HepG2 (cell line): ENCODE measurements around the gene KLHDC7A.

Experiments used
- BHLHE40 ChIP-seq: IDR thresholded peaks from 2 replicates; pipeline ENCODE4 v1.6.1; 2011; ENCODE audit warnings: low read length, improper control_type of control experiment
- CREM ChIP-seq, 2 experiments: sonication (generic) in 1 of 2; formaldehyde crosslinking in 1 of 2; IDR thresholded peaks; 2 replicates each; pipeline versions ENCODE4 v1.4.0 to v1.6.1; 2016 to 2020; ENCODE audit warnings: antibody characterized with exemption in 1 of 2, mild to moderate bottlenecking in 1 of 2, missing genetic modification reagents in 1 of 2
- CTCF ChIP-seq: sonication (generic); formaldehyde crosslinking; IDR thresholded peaks from 2 replicates; pipeline ENCODE4 v1.5.0; 2020; ENCODE audit warnings: mild to moderate bottlenecking, missing genetic modification reagents, moderate library complexity
- EHMT2 ChIP-seq: fragments of 200-600 bp; sonication (generic); IDR thresholded peaks from 2 replicates; pipeline ENCODE4 v1.7.0; 2017; ENCODE audit warnings: antibody characterized with exemption, low read depth, low read length, borderline replicate concordance
- FOXA1 ChIP-seq, 2 experiments: fragments of 450-650 bp in 1 of 2; sonication (generic) in 1 of 2; formaldehyde crosslinking in 1 of 2; IDR thresholded peaks; 2 replicates each; pipeline versions ENCODE4 v1.4.0 to v1.6.1; 2016 to 2020; ENCODE audit warnings: missing genetic modification reagents in 1 of 2
- JUND ChIP-seq: sonication (generic); formaldehyde crosslinking; IDR thresholded peaks from 2 replicates; pipeline ENCODE4 v1.8.0; 2022; ENCODE audit warnings: mild to moderate bottlenecking, missing genetic modification reagents
- POLR2AphosphoS5 ChIP-seq: IDR thresholded peaks from 2 replicates; pipeline ENCODE4 v1.6.1; 2012; ENCODE audit warnings: low read depth, low read length
- RAD21 ChIP-seq: fragments of 450-650 bp; formaldehyde crosslinking; IDR thresholded peaks from 2 replicates; pipeline ENCODE4 v1.5.0; 2020; ENCODE audit warnings: mild to moderate bottlenecking
- USF2 ChIP-seq, 2 experiments: sonication (generic) in 1 of 2; formaldehyde crosslinking in 1 of 2; IDR thresholded peaks; 2 replicates each; pipeline versions ENCODE4 v1.5.1 to v1.6.1; 2011 to 2020; ENCODE audit warnings: borderline replicate concordance in 1 of 2, low read depth in 1 of 2, low read length in 1 of 2, mild to moderate bottlenecking in 1 of 2, missing genetic modification reagents in 1 of 2, moderate library complexity in 1 of 2
- ZBTB33 ChIP-seq: sonication (generic); formaldehyde crosslinking; IDR thresholded peaks from 2 replicates; pipeline ENCODE4 v1.4.0; 2020; ENCODE audit warnings: missing genetic modification reagents
- ZFP36 ChIP-seq: fragments of 150-350 bp; IDR thresholded peaks from 2 replicates; pipeline ENCODE4 v1.6.1; 2018; ENCODE audit warnings: borderline replicate concordance, low read length, low read depth; ENCODE audit not compliant: partially characterized antibody
- ZNF143 ChIP-seq: sonication (generic); formaldehyde crosslinking; IDR thresholded peaks from 2 replicates; pipeline ENCODE4 v1.4.0; 2020; ENCODE audit warnings: missing genetic modification reagents
- ZNF329 ChIP-seq: sonication (generic); formaldehyde crosslinking; IDR thresholded peaks from 2 replicates; pipeline ENCODE4 v1.9.0; 2021; ENCODE audit warnings: low read depth, mild to moderate bottlenecking, missing genetic modification reagents

- no peak for TF ChIP-seq BHLHE40
- TF ChIP-seq EHMT2: no peak
- TF ChIP-seq CREM (IDR thresholded peaks at IDR 0.05): no peak
- no peak for TF ChIP-seq CREM (CRISPR knock-in tag; IDR thresholded peaks at IDR 0.05)
- no peak for TF ChIP-seq ZNF329
- no peak for TF ChIP-seq ZFP36
- no peak for TF ChIP-seq CTCF
- TF ChIP-seq JUND (CRISPR knock-in tag): no peak
- no peak for TF ChIP-seq FOXA1 (IDR thresholded peaks at IDR 0.05)
- TF ChIP-seq FOXA1 (CRISPR knock-in tag; IDR thresholded peaks at IDR 0.05): no peak
- TF ChIP-seq USF2 (IDR thresholded peaks at IDR 0.05; ENCODE audit: low read depth, low read length): no peak
- no peak for TF ChIP-seq USF2 (CRISPR knock-in tag; IDR thresholded peaks at IDR 0.05; ENCODE audit: borderline replicate concordance)
- no peak for TF ChIP-seq POLR2AphosphoS5
- no peak for TF ChIP-seq ZNF143
- no peak for TF ChIP-seq RAD21
- no peak for TF ChIP-seq ZBTB33 (CRISPR knock-in tag)
Measured at GRCh38 chr1:18446751-18447150, 34.0 kb upstream of the KLHDC7A start.
